GM23338 (cell line): ENCODE data around the gene ZCCHC14. TPM values are rescaled to one million over a fixed set of nuclear protein-coding genes. Genes with fewer than 3 reads are reported as not detected.
A peak's percentile ranks its signal among the peaks of the same experiment; 100 is the strongest.

Source experiments
- ATAC-seq: fragments of 200-7000 bp; cut with Tn5 transposase; 3 replicates; pipeline ENCODE4 v1.9.1; 2020
- DNase-seq: peaks from one replicate; pipeline ENCODE4 v3.0.0-alpha.2; 2015; ENCODE audit warnings: low spot score
- H2AFZ ChIP-seq: fragments of 200-600 bp; sonication (generic); 2 replicates; pipeline ENCODE4 v1.8.0; 2016; ENCODE audit warnings: antibody characterized with exemption, mild to moderate bottlenecking, moderate library complexity
- H3F3A ChIP-seq: fragments of 200-600 bp; sonication (generic); replicated peaks from 2 replicates; pipeline ENCODE4 v1.8.0; 2017; ENCODE audit warnings: antibody characterized with exemption, mixed run types, low read depth
- H3K27ac ChIP-seq: fragments of 200-600 bp; sonication (generic); 2 replicates; pipeline ENCODE4 v1.6.1; 2016; ENCODE audit warnings: low read depth
- H3K27me3 ChIP-seq: fragments of 200-600 bp; sonication (generic); 2 replicates; pipeline ENCODE4 v1.8.0; 2016; ENCODE audit warnings: mild to moderate bottlenecking, mixed run types, moderate library complexity; ENCODE audit not compliant: insufficient read depth
- H3K36me3 ChIP-seq: fragments of 200-600 bp; sonication (generic); 2 replicates; pipeline ENCODE4 v1.8.0; 2016; ENCODE audit warnings: mild to moderate bottlenecking; ENCODE audit not compliant: insufficient read depth
- H3K4me1 ChIP-seq: fragments of 200-600 bp; sonication (generic); 2 replicates; pipeline ENCODE4 v1.8.0; 2016; ENCODE audit warnings: mild to moderate bottlenecking, moderate library complexity; ENCODE audit not compliant: insufficient read depth
- H3K4me2 ChIP-seq: fragments of 200-600 bp; sonication (generic); 2 replicates; pipeline ENCODE4 v1.7.1; 2017; ENCODE audit warnings: mixed run types
- H3K4me3 ChIP-seq: fragments of 200-600 bp; sonication (generic); 2 replicates; pipeline ENCODE4 v1.6.1; 2016; ENCODE audit warnings: mixed run types
- H3K79me2 ChIP-seq: fragments of 200-600 bp; sonication (generic); replicated peaks from 2 replicates; pipeline ENCODE4 v1.8.0; 2017; ENCODE audit warnings: mild to moderate bottlenecking; ENCODE audit not compliant: insufficient read depth
- H3K9me2 ChIP-seq: fragments of 200-600 bp; sonication (generic); 2 replicates; pipeline ENCODE4 v1.8.0; 2017; ENCODE audit not compliant: insufficient read depth
- H4K20me1 ChIP-seq: fragments of 200-600 bp; sonication (generic); replicated peaks from 2 replicates; pipeline ENCODE4 v1.8.0; 2017; ENCODE audit warnings: mild to moderate bottlenecking; ENCODE audit not compliant: insufficient read depth
- H3K27ac Mint-ChIP-seq: 2 replicates; pipeline ENCODE4 v1.8.0; 2020; ENCODE audit warnings: inconsistent platforms, mild to moderate bottlenecking, moderate library complexity, mixed read lengths
- H3K27me3 Mint-ChIP-seq: 3 replicates; pipeline ENCODE4 v1.8.0; 2022; ENCODE audit warnings: low read depth, mild to moderate bottlenecking, moderate library complexity, mixed read lengths, inconsistent platforms; ENCODE audit not compliant: insufficient read depth, poor library complexity
- H3K36me3 Mint-ChIP-seq: 3 replicates; pipeline ENCODE4 v1.8.0; 2021; ENCODE audit warnings: low read depth, mild to moderate bottlenecking, inconsistent platforms, moderate library complexity, mixed read lengths
- H3K4me1 Mint-ChIP-seq: 3 replicates; pipeline ENCODE4 v1.8.0; 2020; ENCODE audit warnings: mild to moderate bottlenecking, inconsistent platforms, mixed read lengths
- H3K4me3 Mint-ChIP-seq: 3 replicates; pipeline ENCODE4 v1.8.0; 2021; ENCODE audit warnings: moderate library complexity, mild to moderate bottlenecking, inconsistent platforms, mixed read lengths
- H3K9me3 Mint-ChIP-seq: 3 replicates; pipeline ENCODE4 v1.8.0; 2020; ENCODE audit warnings: moderate library complexity, mild to moderate bottlenecking, inconsistent platforms, mixed read lengths
- CREB1 ChIP-seq: fragments of 250-450 bp; sonication (Bioruptor Pico); IDR thresholded peaks from 2 replicates; pipeline ENCODE4 v1.5.0; 2020; ENCODE audit warnings: low read depth, mild to moderate bottlenecking, moderate library complexity
- CTCF ChIP-seq, 2 experiments: fragments of 200-600 bp in 1 of 2; sonication (generic) in 1 of 2; conservative IDR thresholded peaks; 2 replicates each; pipeline versions ENCODE4 v1.5.1 to v1.6.1; 2016 to 2017; ENCODE audit warnings: antibody characterized with exemption in 2 of 2, low read depth in 2 of 2, mild to moderate bottlenecking in 2 of 2, moderate library complexity in 1 of 2
- ETS1 ChIP-seq: IDR thresholded peaks from 2 replicates; pipeline ENCODE4 v1.6.1; 2016; ENCODE audit warnings: antibody characterized with exemption
- EZH2 ChIP-seq: fragments of 200-600 bp; sonication (generic); IDR thresholded peaks from one replicate; pipeline ENCODE4 v1.8.0; 2017; ENCODE audit warnings: antibody characterized with exemption, mild to moderate bottlenecking, low read depth; ENCODE audit not compliant: unreplicated experiment
- EZH2phosphoT487 ChIP-seq: fragments of 200-600 bp; sonication (generic); IDR thresholded peaks from one replicate; pipeline ENCODE4 v1.8.1; 2018; ENCODE audit warnings: antibody characterized with exemption; ENCODE audit not compliant: unreplicated experiment
- JUNB ChIP-seq: IDR thresholded peaks from one replicate; pipeline ENCODE4 v1.6.1; 2016; ENCODE audit warnings: antibody characterized with exemption; ENCODE audit not compliant: unreplicated experiment
- NANOG ChIP-seq: IDR thresholded peaks from 2 replicates; pipeline ENCODE4 v1.6.1; 2016; ENCODE audit warnings: antibody characterized with exemption, borderline replicate concordance
- POLR2AphosphoS5 ChIP-seq: IDR thresholded peaks from 2 replicates; pipeline ENCODE4 v1.6.1; 2016; ENCODE audit warnings: antibody characterized with exemption, low read depth
- REST ChIP-seq: IDR thresholded peaks from one replicate; pipeline ENCODE4 v1.6.1; 2018; ENCODE audit warnings: antibody characterized with exemption; ENCODE audit not compliant: unreplicated experiment
- STAT1 ChIP-seq: IDR thresholded peaks from one replicate; pipeline ENCODE4 v1.6.1; 2016; ENCODE audit warnings: antibody characterized with exemption; ENCODE audit not compliant: unreplicated experiment
- ZNF114 ChIP-seq: fragments of 250-450 bp; sonication (Bioruptor Pico); IDR thresholded peaks from 2 replicates; pipeline ENCODE4 v1.5.0; 2020; ENCODE audit warnings: mild to moderate bottlenecking, moderate library complexity
- ZNF331 ChIP-seq: fragments of 250-450 bp; sonication (Bioruptor Pico); IDR thresholded peaks from 2 replicates; pipeline ENCODE4 v1.5.0; 2020; ENCODE audit warnings: low read depth, mild to moderate bottlenecking, moderate library complexity
- ZNF462 ChIP-seq: fragments of 250-450 bp; sonication (Bioruptor Pico); IDR thresholded peaks from 2 replicates; pipeline ENCODE4 v1.5.0; 2020; ENCODE audit warnings: mild to moderate bottlenecking, moderate library complexity
- polyA plus RNA-seq: library from polyadenylated mRNA; unstranded; fragments of >200 nt; fragmentation: Nextera tagmentation; extraction: Ambion mirVana; gene quantifications from 2 replicates; pipeline ENCODE4 v1.2.1, GENCODE V29; 2016
- total RNA-seq: library from RNA; depleted of rRNA; stranded (reverse); fragments of >200 nt; shearing (Covaris generic); gene quantifications from 2 replicates; pipeline ENCODE4 v1.2.3, GENCODE V29; 2014

Gene ZCCHC14
- total and polyA plus RNA-seq, 2 experiments from 2014 or later: 6.8 to 22.4 TPM

GRCh38 chr16:87540072-87540896, 47.5 kb upstream of the ZCCHC14 start:
- H3K36me3 Mint-ChIP-seq: peaks cover 12% of the 10 kb centered on the region
- no peak overlapping the region for H3K4me2 ChIP-seq
- H3K36me3 ChIP-seq: no peaks in the 10 kb centered on the region
- no peak overlapping the region for H3K27ac Mint-ChIP-seq
- H3K4me3 ChIP-seq: no peak overlapping the region
- peaks cover 35% of the 10 kb centered on the region for H3K4me1 Mint-ChIP-seq
- H3K9me2 ChIP-seq: no peaks in the 10 kb centered on the region
- H3K27me3 Mint-ChIP-seq: peaks cover 2% of the 10 kb centered on the region
- H3K4me3 Mint-ChIP-seq: no peak overlapping the region
- no peaks in the 10 kb centered on the region for H3K27me3 ChIP-seq
- no peaks in the 10 kb centered on the region for H3K79me2 ChIP-seq
- peaks cover 8% of the 10 kb centered on the region; the same call in 1 of the 2 replicates for H3K4me1 ChIP-seq
- H4K20me1 ChIP-seq: no peaks in the 10 kb centered on the region
- H2AFZ ChIP-seq: peak overlapping the region; percentile 52
- no peaks in the 10 kb centered on the region for H3F3A ChIP-seq
- DNase-seq (no peak), ATAC-seq (peak; percentile 18)
- peaks cover 22% of the 10 kb centered on the region for H3K9me3 Mint-ChIP-seq
- no peak for TF ChIP-seq REST
- no peak for TF ChIP-seq CREB1 (CRISPR knock-in tag)
- no peak for TF ChIP-seq EZH2phosphoT487
- no peak for TF ChIP-seq STAT1
- TF ChIP-seq ETS1: no peak
- no peak for TF ChIP-seq CTCF (conservative IDR thresholded peaks at IDR 0.05; ENCODE audit: low read depth in 2 of 2)
- TF ChIP-seq ZNF331 (CRISPR knock-in tag): no peak
- TF ChIP-seq NANOG: no peak
- no peak for TF ChIP-seq EZH2
- no peak for TF ChIP-seq JUNB
- no peak for TF ChIP-seq ZNF114 (CRISPR knock-in tag)
- no peak for TF ChIP-seq ZNF462
- no peak for TF ChIP-seq POLR2AphosphoS5
- H3K27ac ChIP-seq: no peak overlapping the region
